ENCODE results near the gene DNAJC15. TPM values are rescaled to one million over a fixed set of nuclear protein-coding genes. Genes with fewer than 3 reads are reported as not detected.
A peak's percentile ranks its signal among the peaks of the same experiment; 100 is the strongest.

DNAJC15 gene
- total and polyA plus RNA-seq, 2 of the 4 experiments (the other 2 are of a cell fraction) = 7.0 to 22.0 TPM

GRCh38 chr13:42981853-42982252 is 41.5 kb upstream of the DNAJC15 start:
- H4K8ac ChIP-seq (ENCODE audit: low read depth in 2 of 2, low read length in 2 of 2) = peak overlapping the region; percentile 26 to 74; a peak in 2 of 4 replicates
- no peak overlapping the region for H2BK5ac ChIP-seq (ENCODE audit: low read depth, low read length, poor library complexity, severe bottlenecking)
- no peak overlapping the region for H3K56ac ChIP-seq (ENCODE audit: extremely low read depth, insufficient read depth, low read length)
- no peak overlapping the region for H3K4me3 ChIP-seq (ENCODE audit: insufficient read depth, low read depth, low read length)
- ChIA-PET CTCF (interaction anchor here (0.6 kb wide), 1 partner anchor 273 kb away, joined by 3 read pairs; no protein-coding TSS in a partner anchor), POLR2A (ENCODE audit: unreplicated experiment) (no interaction called here)
- dilution Hi-C loops (cut with HindIII; ENCODE audit: low sequenced_read_pairs, unreplicated experiment) (no loop called here), in situ Hi-C loops (cut with MboI; ENCODE audit: low sequenced_read_pairs) (no loop called here), intact Hi-C loops (cut with micrococcal nuclease) (no loop called here)
- peak overlapping the region; percentile 81 for H2BK120ac ChIP-seq (ENCODE audit: low read depth, low read length)
- peak overlapping the region; percentile 47; the same call in 1 of the 2 replicates for H3K18ac ChIP-seq (ENCODE audit: low read depth, low read length)
- H3K4me1 ChIP-seq (ENCODE audit: control insufficient read depth, insufficient read depth, low read length) = no peaks in the 10 kb centered on the region
- H2AK9ac ChIP-seq (replicated peaks; ENCODE audit: low read depth, low read length, poor library complexity) = no peak overlapping the region
- H2AK5ac ChIP-seq (ENCODE audit: low read depth, low read length) = peak overlapping the region; percentile 70
- no peak for DNase-seq
- H4K20me1 ChIP-seq (ENCODE audit: insufficient read depth, low read length) = no peaks in the 10 kb centered on the region
- H3K27ac ChIP-seq (ENCODE audit: insufficient read depth, low read length) = no peak overlapping the region
- H2BK20ac ChIP-seq (ENCODE audit: low read depth, low read length) = peak overlapping the region; percentile 62
- H3K79me1 ChIP-seq (ENCODE audit: low read depth in 1 of 2, low read length in 2 of 2) = no peaks in the 10 kb centered on the region
- H3K9ac ChIP-seq (ENCODE audit: low read depth, low read length) = no peak overlapping the region
- H3K4me2 ChIP-seq (ENCODE audit: low read depth, low read length) = no peak overlapping the region
- no peak overlapping the region for H4K5ac ChIP-seq (ENCODE audit: low read depth, low read length)
- no peaks in the 10 kb centered on the region for H3K36me3 ChIP-seq (ENCODE audit: control insufficient read depth, insufficient read depth, low read length)
- no peak overlapping the region; the same call in 1 of the 2 replicates for H3K14ac ChIP-seq (replicated peaks; ENCODE audit: low read depth, low read length)
- peak; percentile 37 for ATAC-seq (ENCODE audit: low read depth)
- WGBS, 2 experiments (ENCODE audit: extremely low coverage in 2 of 2, insufficient read length in 1 of 2) = no CpG with 5 or more reads among the region's 1 CpG
- H3K9me3 ChIP-seq (ENCODE audit: control insufficient read depth, insufficient read depth, low read length) = no peaks in the 10 kb centered on the region; the same call in 1 of the 2 replicates
- no peak overlapping the region for H2AFZ ChIP-seq (replicated peaks; ENCODE audit: low read length, poor library complexity)
- peak overlapping the region; percentile 43 for H4K91ac ChIP-seq (ENCODE audit: insufficient read depth, low read depth, low read length)
- no peaks in the 10 kb centered on the region for H3K27me3 ChIP-seq (ENCODE audit: control insufficient read depth, insufficient read depth, low read length)
- no peak overlapping the region for H3K23ac ChIP-seq (ENCODE audit: low read depth, low read length)
- TF ChIP-seq SMC3 (IDR thresholded peaks at IDR 0.05; ENCODE audit: low read depth, low read length) = no peak
- TF ChIP-seq RFX5 (IDR thresholded peaks at IDR 0.05; ENCODE audit: low read depth, low read length) = no peak
- no peak for TF ChIP-seq MAZ (IDR thresholded peaks at IDR 0.05; ENCODE audit: borderline replicate concordance, low read depth, low read length)
- TF ChIP-seq MXI1 (IDR thresholded peaks at IDR 0.05; ENCODE audit: borderline replicate concordance, low read depth, low read length) = no peak
- peak overlapping the region; percentile 43; the same call in 1 of the 2 replicates for H3K4ac ChIP-seq (ENCODE audit: low read depth, low read length)
- no TSS peak for BruUV-seq (replicated peaks)
- H2BK15ac ChIP-seq (ENCODE audit: low read depth, low read length) = no peak overlapping the region
- no peaks in the 10 kb centered on the region for H3K9me1 ChIP-seq (ENCODE audit: insufficient read depth, low read length)
